Ascending aorta (tissue), 2 donors: ENCODE data around the gene LRBA. TPM values are rescaled to one million over a fixed set of nuclear protein-coding genes. Genes with fewer than 3 reads are reported as not detected.

Experiments used
- DNase-seq, 2 donors: peaks; one replicate each; pipeline ENCODE4 v3.0.0-alpha.2; 2019; ENCODE audit warnings: low spot score in 2 of 2
- H3K27ac ChIP-seq, 2 donors: fragments of 200-600 bp; sonication (generic); one replicate each; pipeline ENCODE4 v1.5.1; 2016 to 2017; ENCODE audit warnings: mild to moderate bottlenecking in 1 of 2
- H3K27me3 ChIP-seq: fragments of 200-600 bp; sonication (generic); one replicate; pipeline ENCODE4 v1.5.1; 2017
- H3K36me3 ChIP-seq, 2 donors: fragments of 200-600 bp; sonication (generic); one replicate each; pipeline ENCODE4 v1.5.1; 2016
- H3K4me1 ChIP-seq, 2 donors: fragments of 200-600 bp; sonication (generic); one replicate each; pipeline ENCODE4 v1.5.1; 2016 to 2017; ENCODE audit warnings: mild to moderate bottlenecking in 1 of 2
- H3K4me3 ChIP-seq, 2 donors: fragments of 200-600 bp; sonication (generic); one replicate each; pipeline ENCODE4 v1.5.1; 2016 to 2017; ENCODE audit warnings: mild to moderate bottlenecking in 1 of 2
- H3K9me3 ChIP-seq, 2 donors: fragments of 200-600 bp; sonication (generic); one replicate each; pipeline ENCODE4 v1.5.1; 2016
- intact Hi-C: fragments of 100-400 bp; cut with DNase I; formaldehyde crosslinking; loops from one replicate; pipeline ENCODE4 v1.15.1; 2023
- total RNA-seq: library from RNA; depleted of rRNA; stranded (reverse); fragments of >200 nt; gene quantifications from one replicate; pipeline ENCODE4 v1.1.0, GENCODE V29; 2016
- TF ChIP-seq, protein P1 (sequence below), 3 experiments: fragments of 200-600 bp in 2 of 3; fragments of 450-650 bp in 1 of 3; sonication (generic) in 2 of 3; IDR thresholded peaks; one replicate each; pipeline ENCODE4 v1.5.1; 2016 to 2019; ENCODE audit warnings: antibody characterized with exemption in 3 of 3, mild to moderate bottlenecking in 1 of 3, moderate library complexity in 1 of 3

LRBA gene
- total RNA-seq, 1 donor from 2014 or later = 15.2 TPM

DNA sequence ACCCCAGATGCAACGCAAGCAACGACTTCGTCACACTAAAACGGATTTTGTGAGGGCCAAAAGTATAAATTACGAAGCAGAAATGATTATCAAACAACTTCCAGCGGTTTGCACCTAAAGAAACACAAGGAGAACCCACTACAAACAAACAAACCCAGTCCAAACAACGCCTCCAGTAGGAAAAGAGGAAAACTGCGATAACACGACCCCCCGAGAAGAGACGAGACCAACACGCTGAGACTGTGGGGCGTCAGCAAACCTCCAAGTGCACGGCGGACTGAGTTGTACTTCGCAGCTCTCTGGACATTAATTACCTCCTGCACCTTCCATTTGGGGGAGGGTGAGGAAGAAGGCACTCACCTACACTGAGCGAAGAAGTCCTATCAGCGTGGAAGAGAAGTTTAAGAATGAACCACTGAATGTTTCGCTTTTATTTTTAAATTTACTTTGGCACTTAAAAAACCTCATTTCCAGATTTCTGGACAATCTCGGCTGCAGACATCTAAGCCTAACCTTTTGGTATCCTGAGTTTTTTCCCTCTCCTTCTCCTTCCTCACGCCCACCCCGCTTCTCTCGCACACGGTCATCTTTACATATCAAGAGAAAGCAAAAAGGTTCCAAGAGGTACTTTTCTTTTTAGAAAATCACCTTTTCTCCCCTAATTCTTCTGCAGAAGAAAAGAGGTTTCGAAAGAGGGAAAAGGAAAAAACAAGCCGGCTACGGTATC lies 432.8 kb downstream of the LRBA start, which contains the start of gene MAB21L2:
Gene MAB21L2 (plus strand): TSS at position 6 of the 727 bp plus-strand sequence. CDS start 879 bp downstream, outside the sequence.
- TF ChIP-seq, protein P1, sequence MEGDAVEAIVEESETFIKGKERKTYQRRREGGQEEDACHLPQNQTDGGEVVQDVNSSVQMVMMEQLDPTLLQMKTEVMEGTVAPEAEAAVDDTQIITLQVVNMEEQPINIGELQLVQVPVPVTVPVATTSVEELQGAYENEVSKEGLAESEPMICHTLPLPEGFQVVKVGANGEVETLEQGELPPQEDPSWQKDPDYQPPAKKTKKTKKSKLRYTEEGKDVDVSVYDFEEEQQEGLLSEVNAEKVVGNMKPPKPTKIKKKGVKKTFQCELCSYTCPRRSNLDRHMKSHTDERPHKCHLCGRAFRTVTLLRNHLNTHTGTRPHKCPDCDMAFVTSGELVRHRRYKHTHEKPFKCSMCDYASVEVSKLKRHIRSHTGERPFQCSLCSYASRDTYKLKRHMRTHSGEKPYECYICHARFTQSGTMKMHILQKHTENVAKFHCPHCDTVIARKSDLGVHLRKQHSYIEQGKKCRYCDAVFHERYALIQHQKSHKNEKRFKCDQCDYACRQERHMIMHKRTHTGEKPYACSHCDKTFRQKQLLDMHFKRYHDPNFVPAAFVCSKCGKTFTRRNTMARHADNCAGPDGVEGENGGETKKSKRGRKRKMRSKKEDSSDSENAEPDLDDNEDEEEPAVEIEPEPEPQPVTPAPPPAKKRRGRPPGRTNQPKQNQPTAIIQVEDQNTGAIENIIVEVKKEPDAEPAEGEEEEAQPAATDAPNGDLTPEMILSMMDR (IDR thresholded peaks at IDR 0.05) = no peak
- H3K4me1 ChIP-seq = no peaks in the 10 kb centered on the region
- peak within 1 kb of the TSS; percentile 18 to 51 for H3K4me3 ChIP-seq
- no peak within 1 kb of the TSS for H3K27ac ChIP-seq
- no peaks in the 10 kb centered on the region for H3K9me3 ChIP-seq
- no peaks in the 10 kb centered on the region for H3K36me3 ChIP-seq
- H3K27me3 ChIP-seq = no peaks in the 10 kb centered on the region
- DNase-seq = no peak
- intact Hi-C loops = loop anchor here (5.0 kb wide), 1 partner anchor 285 kb away; no protein-coding TSS in a partner anchor

GRCh38 chr4:150581641-150582051 lies 433.4 kb downstream of the LRBA start:
- Histone ChIP-seq H3K36me3 (no peaks in the 10 kb centered on the region), H3K4me1 (no peaks in the 10 kb centered on the region), H3K9me3 (no peaks in the 10 kb centered on the region), H3K27ac (no peak overlapping the region), H3K27me3 (no peaks in the 10 kb centered on the region), H3K4me3 (no peak overlapping the region)
- intact Hi-C loops = loop anchor here (5.0 kb wide), 1 partner anchor 284 kb away; no protein-coding TSS in a partner anchor
- TF ChIP-seq, protein P1 (IDR thresholded peaks at IDR 0.05) = no peak
- no peak for DNase-seq

DNA sequence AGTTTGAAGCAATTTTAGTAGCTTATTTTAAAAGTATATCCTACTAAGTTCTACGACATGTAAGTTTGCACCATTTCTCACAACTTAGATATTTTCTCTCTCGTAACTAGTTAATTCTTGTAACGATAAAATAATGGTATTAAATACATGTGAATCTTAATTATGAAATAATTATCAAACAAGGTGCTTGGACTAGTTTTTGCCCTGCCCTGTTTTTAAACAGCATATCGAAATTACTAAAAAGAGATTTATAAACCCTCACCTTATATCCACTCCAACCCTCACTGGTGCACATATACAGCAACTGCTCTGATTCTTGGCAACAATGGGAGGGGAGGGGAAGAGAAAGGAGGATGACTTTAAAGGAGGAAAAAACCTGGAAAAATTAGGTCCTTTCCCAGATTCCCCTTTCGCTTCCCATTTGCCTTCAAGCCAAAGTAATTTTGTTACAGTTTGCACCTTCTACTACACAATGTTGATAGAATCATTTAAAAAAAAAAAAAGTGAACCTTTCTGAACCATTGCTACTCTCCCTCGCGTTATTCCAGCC lies 434.0 kb downstream of the LRBA start:
- Histone ChIP-seq H3K36me3 (no peaks in the 10 kb centered on the region), H3K4me3 (no peak overlapping the region), H3K27me3 (no peaks in the 10 kb centered on the region), H3K4me1 (no peaks in the 10 kb centered on the region), H3K9me3 (no peaks in the 10 kb centered on the region), H3K27ac (no peak overlapping the region)
- intact Hi-C loops = loop anchor here (5.0 kb wide), 1 partner anchor 284 kb away; no protein-coding TSS in a partner anchor
- no peak for DNase-seq
- TF ChIP-seq, protein P1 (IDR thresholded peaks at IDR 0.05) = no peak

DNA sequence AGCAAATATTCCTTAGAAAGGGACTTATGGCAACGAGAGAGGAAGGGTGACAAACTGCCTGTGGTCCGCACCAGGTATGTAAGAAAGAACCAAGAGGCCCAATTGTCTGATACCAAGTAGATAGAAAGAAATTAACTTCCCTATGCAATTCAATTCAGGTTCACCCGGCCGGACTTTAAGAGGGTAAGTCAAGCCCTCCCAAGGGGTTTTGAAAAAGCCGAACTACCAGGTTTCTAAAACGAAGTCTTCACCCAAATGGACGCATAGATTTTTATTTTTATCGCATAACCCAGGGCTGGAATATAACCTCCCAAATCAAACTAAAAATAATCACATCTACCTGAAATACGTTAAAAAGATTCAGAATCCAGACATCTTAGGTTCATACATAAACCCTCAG lies 434.8 kb downstream of the LRBA start:
- H3K4me3 ChIP-seq = peak overlapping the region; percentile 27 to 60
- TF ChIP-seq, protein P1 (IDR thresholded peaks at IDR 0.05) = no peak
- H3K27ac ChIP-seq = peak overlapping the region in 1 of 2 donors; percentile 66

GRCh38 chr4:150579551-150580234 lies 435.4 kb downstream of the LRBA start:
- intact Hi-C loops = loop anchor here (5.0 kb wide), 1 partner anchor 282 kb away; no protein-coding TSS in a partner anchor

More for the DNA sequence above, 434.8 kb downstream of the LRBA start:
- intact Hi-C loops = loop anchor here (5.0 kb wide), 1 partner anchor 283 kb away; no protein-coding TSS in a partner anchor
- H3K9me3 ChIP-seq = no peaks in the 10 kb centered on the region
- no peaks in the 10 kb centered on the region for H3K4me1 ChIP-seq
- DNase-seq = no peak
- no peaks in the 10 kb centered on the region for H3K27me3 ChIP-seq
- H3K36me3 ChIP-seq = no peaks in the 10 kb centered on the region

More at GRCh38 chr4:150579551-150580234, 435.4 kb downstream of the LRBA start:
- Histone ChIP-seq H3K36me3 (no peaks in the 10 kb centered on the region), H3K4me1 (no peaks in the 10 kb centered on the region), H3K4me3 (peak overlapping the region; percentile 27 to 60), H3K27me3 (no peaks in the 10 kb centered on the region), H3K27ac (peak overlapping the region; percentile 58 to 66), H3K9me3 (no peaks in the 10 kb centered on the region)
- TF ChIP-seq, protein P1 (IDR thresholded peaks at IDR 0.05) = no peak
- no peak for DNase-seq
